Tongue (tissue), 2 donors: Measurements from ENCODE around the gene CELF1. TPM values are rescaled to one million over a fixed set of nuclear protein-coding genes. Genes with fewer than 3 reads are reported as not detected.
A peak's percentile ranks its signal among the peaks of the same experiment; 100 is the strongest.
"Not testable (repeated sequence)": the region's sequence is repeated elsewhere in the genome, so short reads cannot be mapped to it uniquely, and the experiment has no call there.

Experiments
- DNase-seq: peaks from one replicate; pipeline ENCODE4 v3.0.0-alpha.2; 2015
- total RNA-seq: library from RNA; depleted of rRNA; stranded (reverse); fragments of >200 nt; gene quantifications from one replicate; pipeline ENCODE4 v1.2.3, GENCODE V29; 2014

The CELF1 gene
- total RNA-seq, 1 donor from 2014 or later: 121 TPM

- peak; percentile 20 for DNase-seq
Observed at GRCh38 chr11:47538741-47539565, 14.0 kb downstream of the CELF1 start.

GRCh38 chr11:47536915-47537314 is 16.0 kb downstream of the CELF1 start:
- DNase-seq: peak; percentile 28

- no peak for DNase-seq
Observed at GRCh38 chr11:47534704-47535251, 18.2 kb downstream of the CELF1 start.

- DNase-seq: no peak
Observed at GRCh38 chr11:47533690-47534151, 19.2 kb downstream of the CELF1 start.

- peak; percentile 22 for DNase-seq
Observed at GRCh38 chr11:47532597-47533213, 20.2 kb downstream of the CELF1 start.

GRCh38 chr11:47531666-47532065 is 21.3 kb downstream of the CELF1 start:
- DNase-seq: no peak

GRCh38 chr11:47530721-47531120 is 22.2 kb downstream of the CELF1 start:
- not testable (repeated sequence) for DNase-seq

- DNase-seq: no peak
Observed at GRCh38 chr11:47529951-47530350, 23.0 kb downstream of the CELF1 start.

- DNase-seq: no peak
Observed at GRCh38 chr11:47527186-47527585, 25.7 kb downstream of the CELF1 start.

- not testable (repeated sequence) for DNase-seq
Observed at GRCh38 chr11:47526032-47526431, 26.9 kb downstream of the CELF1 start.

GRCh38 chr11:47524291-47524874 is 28.5 kb downstream of the CELF1 start:
- DNase-seq: peak; percentile 48

- peak; percentile 67 for DNase-seq
Observed at GRCh38 chr11:47523490-47524225, 29.3 kb downstream of the CELF1 start.

GRCh38 chr11:47518212-47518964 is 34.5 kb downstream of the CELF1 start:
- DNase-seq: no peak

- no peak for DNase-seq
Observed at GRCh38 chr11:47516984-47517853, 35.7 kb downstream of the CELF1 start.

- no peak for DNase-seq
Observed at GRCh38 chr11:47516155-47516554, 36.8 kb downstream of the CELF1 start.

- DNase-seq: no peak
Observed at GRCh38 chr11:47514825-47515647, 37.9 kb downstream of the CELF1 start.

GRCh38 chr11:47512701-47513100 is 40.2 kb downstream of the CELF1 start:
- DNase-seq: no peak

- DNase-seq: no peak
Observed at GRCh38 chr11:47511917-47512316, 41.0 kb downstream of the CELF1 start.

- no peak for DNase-seq
Observed at GRCh38 chr11:47510209-47510608, 42.7 kb downstream of the CELF1 start.
